Natural killer cell treated with Interleukin-12 subunit alpha and Interleukin-12 subunit beta and Interleukin-15 and Interleukin-18, amount 100 ng/mL, for 72 hours (primary cell): ENCODE data around the gene PEDS1. TPM values are rescaled to one million over a fixed set of nuclear protein-coding genes. Genes with fewer than 3 reads are reported as not detected.

Source experiments
- ATAC-seq, 2 donors: fragments of 150-1000 bp; cut with Tn5 transposase in 1 of 2; sonication (Bioruptor Pico), chemical (Tn5 transposase) in 1 of 2; 2 replicates each; pipeline ENCODE4 v1.10.0; 2021
- DNase-seq: peaks from one replicate; pipeline ENCODE4 v3.0.0; 2022; ENCODE audit warnings: low spot score
- H3K27ac Mint-ChIP-seq, 2 donors: 1 replicate in 1 of 2; 2 replicates in 1 of 2; pipeline ENCODE4 v1.8.0; 2022; ENCODE audit warnings: mixed read lengths in 2 of 2, mild to moderate bottlenecking in 1 of 2, moderate library complexity in 1 of 2
- H3K27me3 Mint-ChIP-seq, 2 donors: 1 replicate in 1 of 2; 2 replicates in 1 of 2; pipeline ENCODE4 v1.8.0; 2022; ENCODE audit warnings: mixed read lengths in 2 of 2
- H3K36me3 Mint-ChIP-seq: one replicate; pipeline ENCODE4 v1.8.0; 2022; ENCODE audit warnings: mixed read lengths
- H3K4me1 Mint-ChIP-seq, 2 donors: 1 replicate in 1 of 2; 2 replicates in 1 of 2; pipeline ENCODE4 v1.8.0; 2022; ENCODE audit warnings: low read depth in 2 of 2, mixed read lengths in 2 of 2, mild to moderate bottlenecking in 1 of 2
- H3K4me3 Mint-ChIP-seq: one replicate; pipeline ENCODE4 v1.8.0; 2022; ENCODE audit warnings: mixed read lengths
- H3K9me3 Mint-ChIP-seq: 2 replicates; pipeline ENCODE4 v1.8.0; 2022; ENCODE audit warnings: mixed read lengths
- total RNA-seq, 2 donors: library from RNA; stranded (reverse); gene quantifications; one replicate each; pipeline ENCODE4 v1.2.3, GENCODE V29; 2022

Gene PEDS1
- total RNA-seq, 2 donors from 2014 or later: 31.2 to 33.8 TPM

- Mint-ChIP-seq H3K4me1 (peaks cover 0 to 15% of the 10 kb centered on the region in 2 donors), H3K27ac (peak overlapping the region in 1 of 2 donors; percentile 62), H3K9me3 (no peaks in the 10 kb centered on the region), H3K27me3 (no peaks in the 10 kb centered on the region), H3K4me3 (no peak overlapping the region), H3K36me3 (peaks cover 18% of the 10 kb centered on the region)
- no peak for DNase-seq
- no peak for ATAC-seq
These were observed 25.7 kb downstream of the PEDS1 start for GRCh38 chr20:50127587-50128519.

DNA sequence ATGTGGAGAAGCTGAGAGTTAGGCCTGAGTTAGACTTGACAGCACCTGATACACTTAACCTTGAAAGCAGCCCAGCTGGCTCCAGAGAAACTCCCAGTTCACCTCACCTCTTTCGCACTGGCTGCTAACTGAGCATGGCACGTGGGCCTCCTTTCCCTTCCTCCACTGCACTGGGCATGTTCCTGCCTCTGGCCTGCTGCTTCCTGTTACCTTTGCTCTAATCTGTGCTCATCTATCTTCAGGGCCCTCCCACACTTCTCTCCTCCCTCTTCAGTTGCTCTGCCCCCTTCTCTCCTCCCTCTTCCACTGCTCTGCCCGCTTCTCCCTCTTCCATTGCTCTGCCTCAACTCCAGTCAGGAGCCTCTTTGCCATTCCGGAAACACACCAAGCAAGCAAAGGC is 26.9 kb downstream of the PEDS1 start:
- Mint-ChIP-seq H3K27ac (peak overlapping the region in 1 of 2 donors; percentile 62), H3K36me3 (peaks cover 18% of the 10 kb centered on the region)

GRCh38 chr20:50125279-50125678 is 28.2 kb downstream of the PEDS1 start:
- no peak for DNase-seq
- H3K36me3 Mint-ChIP-seq: peaks cover 18% of the 10 kb centered on the region

More for the DNA sequence above, 26.9 kb downstream of the PEDS1 start:
- H3K27me3 Mint-ChIP-seq: no peaks in the 10 kb centered on the region
- ATAC-seq (no peak), DNase-seq (no peak)
- peaks cover 0 to 9% of the 10 kb centered on the region in 2 donors for H3K4me1 Mint-ChIP-seq
- H3K9me3 Mint-ChIP-seq: no peaks in the 10 kb centered on the region
- no peak overlapping the region for H3K4me3 Mint-ChIP-seq

GRCh38 chr20:50124496-50124895 is 29.0 kb downstream of the PEDS1 start:
- H3K9me3 Mint-ChIP-seq: no peaks in the 10 kb centered on the region
- H3K4me3 Mint-ChIP-seq: no peak overlapping the region
- H3K36me3 Mint-ChIP-seq: peaks cover 18% of the 10 kb centered on the region
- no peaks in the 10 kb centered on the region for H3K27me3 Mint-ChIP-seq
- no peak for DNase-seq
- H3K27ac Mint-ChIP-seq: no peak overlapping the region
- peaks cover 0 to 9% of the 10 kb centered on the region in 2 donors for H3K4me1 Mint-ChIP-seq
- ATAC-seq: no peak

More at GRCh38 chr20:50125279-50125678, 28.2 kb downstream of the PEDS1 start:
- Mint-ChIP-seq H3K4me1 (peaks cover 0 to 12% of the 10 kb centered on the region in 2 donors), H3K27me3 (no peaks in the 10 kb centered on the region), H3K9me3 (no peaks in the 10 kb centered on the region), H3K27ac (no peak overlapping the region), H3K4me3 (no peak overlapping the region)
- no peak for ATAC-seq

DNA sequence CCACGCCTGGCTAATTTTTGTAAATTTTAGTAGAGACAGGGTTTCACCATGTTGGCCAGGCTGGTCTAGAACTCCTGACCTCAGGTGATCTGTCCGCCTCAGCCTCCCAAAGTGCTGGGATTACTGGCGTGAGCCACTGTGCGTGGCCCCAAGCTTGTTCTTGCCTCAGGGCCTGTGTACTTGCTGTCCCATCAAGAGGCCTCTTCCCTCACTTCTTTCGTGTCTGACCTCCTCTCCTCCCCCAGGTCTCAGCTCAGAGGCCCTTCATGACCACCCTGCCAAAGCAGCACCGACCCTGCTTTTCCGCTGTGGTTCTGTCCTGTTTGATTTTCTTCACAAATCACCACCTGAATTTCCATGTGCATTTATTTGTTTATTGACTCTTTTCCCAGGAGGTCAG is 30.1 kb downstream of the PEDS1 start:
- Mint-ChIP-seq H3K4me3 (no peak overlapping the region), H3K36me3 (peaks cover 18% of the 10 kb centered on the region), H3K27ac (no peak overlapping the region), H3K27me3 (no peaks in the 10 kb centered on the region), H3K4me1 (peaks cover 0 to 9% of the 10 kb centered on the region in 2 donors), H3K9me3 (no peaks in the 10 kb centered on the region)
- no peak for ATAC-seq
- no peak for DNase-seq

DNA sequence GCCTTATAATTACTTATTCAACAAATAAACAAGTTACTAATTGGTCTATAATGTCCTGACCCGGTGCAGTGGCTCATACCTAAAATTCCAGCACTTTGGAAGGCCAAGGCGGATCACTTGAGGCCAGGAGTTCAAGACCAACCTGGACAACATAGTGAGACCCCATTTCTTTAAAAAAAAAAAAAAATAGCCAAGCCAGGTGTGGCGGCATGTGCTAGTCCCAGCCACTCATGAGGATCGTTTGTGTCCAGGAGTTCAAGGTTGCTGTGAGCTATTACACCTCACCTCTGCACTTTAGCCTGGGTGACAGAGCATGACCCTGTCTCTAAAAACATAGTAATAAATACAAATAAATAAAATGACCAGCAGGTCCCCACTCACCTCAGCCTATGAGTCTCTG is 30.8 kb downstream of the PEDS1 start:
- Mint-ChIP-seq H3K4me1 (peaks cover 0 to 9% of the 10 kb centered on the region in 2 donors), H3K27ac (no peak overlapping the region), H3K9me3 (no peaks in the 10 kb centered on the region), H3K27me3 (no peaks in the 10 kb centered on the region), H3K4me3 (no peak overlapping the region), H3K36me3 (peaks cover 18% of the 10 kb centered on the region)
- DNase-seq (no peak), ATAC-seq (no peak)

DNA sequence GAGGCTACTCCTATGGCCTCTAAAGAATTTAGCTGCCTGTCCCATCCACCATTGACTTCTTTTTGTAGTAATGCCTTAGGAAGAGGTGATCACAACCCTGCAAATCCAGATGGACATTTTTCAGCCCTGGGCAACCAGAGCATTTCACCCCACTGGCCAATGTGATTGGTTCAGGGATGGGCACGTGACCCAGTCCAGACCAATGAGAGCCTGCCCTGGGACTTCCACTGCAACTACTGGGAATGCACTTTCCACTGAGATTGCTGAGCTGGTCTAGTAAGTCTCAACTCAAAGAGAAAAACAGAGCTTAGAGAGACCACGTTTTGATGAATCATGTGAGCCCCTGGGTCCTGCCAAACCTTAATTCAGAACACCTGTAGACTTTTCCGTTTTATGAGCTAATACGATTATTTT is 31.7 kb downstream of the PEDS1 start:
- ATAC-seq: no peak
- DNase-seq: no peak
- Mint-ChIP-seq H3K27me3 (no peaks in the 10 kb centered on the region), H3K27ac (no peak overlapping the region), H3K36me3 (peaks cover 13% of the 10 kb centered on the region), H3K4me1 (peaks cover 0 to 6% of the 10 kb centered on the region in 2 donors), H3K9me3 (no peaks in the 10 kb centered on the region), H3K4me3 (no peak overlapping the region)

DNA sequence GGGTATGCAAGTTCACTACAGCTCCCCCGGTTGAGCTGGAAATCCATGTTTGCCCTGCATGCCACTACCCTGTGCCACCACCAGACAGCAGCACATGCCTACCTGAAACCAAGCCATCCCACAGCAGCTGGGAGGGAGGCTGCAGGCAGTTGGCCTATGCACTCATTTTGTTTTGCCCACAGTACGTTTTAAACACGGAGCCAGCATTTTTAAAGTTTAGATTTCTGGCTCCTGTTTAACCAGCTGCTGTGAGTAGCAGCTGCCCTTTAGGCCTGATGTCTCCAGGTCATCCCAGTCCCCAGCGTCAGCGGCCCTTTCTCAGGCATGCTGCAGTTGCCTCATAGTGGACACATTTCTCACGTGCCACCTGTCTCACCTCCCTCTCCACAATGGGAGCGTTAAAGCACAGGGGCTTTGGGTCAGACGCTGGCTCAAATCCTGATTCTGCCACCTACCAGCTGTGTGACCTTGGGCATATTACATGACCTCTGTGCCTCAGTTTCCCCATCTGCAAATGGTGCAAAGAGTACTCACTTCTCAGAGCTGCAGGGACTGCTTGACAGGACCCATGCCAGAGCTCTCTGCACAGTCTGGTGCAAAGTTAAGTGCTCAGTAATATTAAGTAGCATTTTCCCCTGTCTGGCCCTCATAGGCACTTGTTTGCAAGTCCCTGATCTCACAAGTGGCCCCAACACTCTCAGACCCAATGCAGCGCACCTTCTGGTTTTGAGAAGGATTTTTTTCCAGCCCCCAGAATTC is 32.4 kb downstream of the PEDS1 start:
- peaks cover 10% of the 10 kb centered on the region for H3K36me3 Mint-ChIP-seq
- H3K4me3 Mint-ChIP-seq: no peak overlapping the region
- H3K9me3 Mint-ChIP-seq: no peaks in the 10 kb centered on the region
- ATAC-seq (peak; percentile 59 to 74), DNase-seq (no peak)
- H3K27ac Mint-ChIP-seq: peak overlapping the region in 1 of 2 donors; percentile 33
- no peaks in the 10 kb centered on the region for H3K27me3 Mint-ChIP-seq
- H3K4me1 Mint-ChIP-seq: peaks cover 4 to 6% of the 10 kb centered on the region in 2 donors

DNA sequence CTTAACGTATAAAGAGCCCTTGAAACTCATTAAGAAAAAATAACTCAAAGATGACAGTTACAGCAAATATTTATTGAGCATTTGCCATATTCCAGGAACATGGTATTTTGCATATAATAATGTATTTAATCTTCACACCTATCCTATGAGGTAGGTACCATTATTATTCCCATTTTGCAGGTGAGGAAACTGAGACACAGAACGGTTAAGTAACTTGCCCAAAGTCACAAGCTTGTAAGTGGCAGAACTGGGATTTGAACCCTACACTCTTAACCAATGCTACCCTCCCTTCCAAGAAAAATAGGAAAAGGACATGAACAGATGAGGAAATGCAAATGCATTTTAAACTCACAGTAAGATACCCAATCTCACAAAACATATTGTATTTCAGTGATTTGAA is 35.3 kb downstream of the PEDS1 start:
- H3K4me1 Mint-ChIP-seq: peaks cover 27 to 31% of the 10 kb centered on the region in 2 donors
- no peaks in the 10 kb centered on the region for H3K9me3 Mint-ChIP-seq

GRCh38 chr20:50116368-50116999 is 37.0 kb downstream of the PEDS1 start:
- ATAC-seq (no peak), DNase-seq (no peak)
- peaks cover 40 to 44% of the 10 kb centered on the region in 2 donors for H3K4me1 Mint-ChIP-seq
- no peaks in the 10 kb centered on the region for H3K27me3 Mint-ChIP-seq
- no peaks in the 10 kb centered on the region for H3K9me3 Mint-ChIP-seq
- peak overlapping the region; percentile 83 for H3K4me3 Mint-ChIP-seq
- peaks cover 9% of the 10 kb centered on the region for H3K36me3 Mint-ChIP-seq
- peak overlapping the region; percentile 93 to 96 for H3K27ac Mint-ChIP-seq

More for the DNA sequence above, 35.3 kb downstream of the PEDS1 start:
- H3K36me3 Mint-ChIP-seq: no peaks in the 10 kb centered on the region
- no peaks in the 10 kb centered on the region for H3K27me3 Mint-ChIP-seq
- no peak overlapping the region for H3K4me3 Mint-ChIP-seq
- H3K27ac Mint-ChIP-seq: no peak overlapping the region
- no peak for ATAC-seq
- DNase-seq: no peak

DNA sequence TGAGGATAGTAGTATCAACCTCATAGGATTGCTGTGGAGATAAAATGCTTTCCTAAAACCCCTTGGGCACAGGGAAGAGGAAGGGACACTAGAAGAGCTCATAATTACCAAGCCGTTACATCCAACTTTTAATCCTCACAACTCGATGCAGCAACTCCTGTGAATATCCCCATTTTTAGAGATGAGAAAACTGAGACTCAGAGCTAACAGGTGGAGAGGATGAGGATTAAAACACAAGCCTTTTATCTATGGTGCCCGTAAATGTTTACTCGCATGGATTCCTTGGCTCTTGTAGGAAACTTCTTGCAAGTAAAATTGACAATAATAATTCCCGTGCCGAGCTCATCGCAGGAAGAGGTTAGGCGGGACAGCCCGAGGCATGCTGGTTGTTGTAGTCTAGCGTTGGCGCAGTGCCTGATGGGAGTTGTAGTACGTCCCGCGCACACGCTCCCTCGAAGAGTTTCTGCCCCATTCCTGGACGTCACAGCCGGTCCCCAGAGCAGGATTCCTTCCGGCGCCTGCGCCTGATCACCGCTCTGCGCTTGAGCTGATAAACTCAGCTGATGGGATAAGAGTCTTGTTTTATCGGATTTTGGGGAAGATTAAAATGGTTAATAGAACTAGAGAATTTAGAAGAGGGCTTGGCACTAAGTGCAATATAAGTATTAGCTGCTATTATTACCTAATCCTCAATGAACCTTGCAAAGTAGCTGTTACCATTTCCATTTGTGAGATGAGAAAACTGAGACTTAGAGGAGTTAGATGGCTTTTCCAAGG is 37.7 kb downstream of the PEDS1 start:
- ATAC-seq: peak; percentile 84 to 91
- DNase-seq: peak; percentile 91
- Mint-ChIP-seq H3K36me3 (peaks cover 9% of the 10 kb centered on the region), H3K4me1 (peaks cover 46 to 48% of the 10 kb centered on the region in 2 donors), H3K9me3 (no peaks in the 10 kb centered on the region), H3K27me3 (no peaks in the 10 kb centered on the region), H3K27ac (peak overlapping the region; percentile 93 to 96), H3K4me3 (peak overlapping the region; percentile 83)

GRCh38 chr20:50115041-50115512 is 38.4 kb downstream of the PEDS1 start:
- Mint-ChIP-seq H3K4me1 (peaks cover 53 to 55% of the 10 kb centered on the region in 2 donors), H3K9me3 (no peaks in the 10 kb centered on the region), H3K4me3 (peak overlapping the region; percentile 83), H3K27ac (peak overlapping the region; percentile 93 to 96), H3K27me3 (no peaks in the 10 kb centered on the region), H3K36me3 (peaks cover 9% of the 10 kb centered on the region)
- ATAC-seq (no peak), DNase-seq (no peak)
